HG03571 (cell line): ENCODE results near the gene MME.

ENCODE experiments used
- ATAC-seq: cut with Tn5 transposase; IDR thresholded peaks from one replicate; pipeline ENCODE4 v1.9.1; 2021; ENCODE audit not compliant: unreplicated experiment

Gene MME

DNA sequence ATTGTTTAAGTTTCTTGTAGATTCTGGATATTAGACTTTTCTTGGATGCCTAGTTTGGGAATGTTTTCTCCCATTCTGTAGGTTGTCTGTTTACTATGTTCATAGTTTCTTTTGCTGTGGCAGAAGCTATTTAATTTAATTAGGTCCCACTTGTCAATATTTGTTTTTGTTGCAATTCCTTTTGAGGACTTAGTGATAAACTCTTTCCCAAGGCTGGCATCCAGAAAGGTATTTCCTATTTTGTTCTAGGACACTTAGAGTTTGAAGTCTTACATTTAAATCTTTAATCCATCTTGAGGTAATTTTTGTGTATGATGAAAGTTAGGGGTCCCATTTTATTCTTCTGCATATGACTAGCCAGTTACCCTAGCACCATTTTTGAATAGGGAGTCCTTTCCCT lies 54.9 kb downstream of the MME start:
- ATAC-seq: no peak

DNA sequence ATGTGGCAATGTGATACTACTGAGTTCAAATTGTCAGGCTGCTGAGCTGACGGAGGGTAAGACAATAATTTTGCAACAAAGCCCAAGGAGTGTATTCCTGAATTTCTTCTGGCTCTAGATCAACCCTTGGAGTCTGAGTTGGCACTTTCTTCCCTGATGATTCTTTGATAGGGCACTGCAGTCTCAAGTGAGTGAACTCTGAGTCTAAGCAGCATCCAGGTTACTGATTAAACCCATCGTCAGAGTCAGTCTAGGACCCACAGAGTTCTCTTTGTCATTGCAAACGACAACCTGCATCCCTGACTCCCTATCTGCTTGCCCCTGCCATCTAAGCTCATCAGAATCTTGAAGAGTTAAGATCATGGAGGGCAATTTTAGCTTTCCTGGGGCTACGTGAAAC lies 58.6 kb downstream of the MME start:
- ATAC-seq: no peak

DNA sequence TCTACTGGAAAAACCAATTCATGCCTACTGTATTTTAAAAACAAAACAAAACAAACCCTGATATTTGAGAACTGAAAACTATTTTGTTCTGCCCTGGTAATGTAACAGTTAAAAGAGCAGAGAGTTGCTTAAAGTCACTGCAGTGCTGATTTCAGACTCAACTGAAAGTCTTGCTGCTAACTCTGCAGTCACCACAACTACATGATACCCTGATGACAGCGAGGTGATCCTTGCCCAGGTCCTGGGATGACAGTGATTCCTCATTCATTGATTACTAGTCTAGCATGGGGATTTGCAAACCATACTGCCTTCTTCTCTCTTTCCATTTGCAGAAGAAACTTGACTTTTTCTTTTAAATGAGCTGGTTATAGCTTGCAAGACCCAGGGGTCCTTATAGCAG lies 67.5 kb downstream of the MME start:
- no peak for ATAC-seq

DNA sequence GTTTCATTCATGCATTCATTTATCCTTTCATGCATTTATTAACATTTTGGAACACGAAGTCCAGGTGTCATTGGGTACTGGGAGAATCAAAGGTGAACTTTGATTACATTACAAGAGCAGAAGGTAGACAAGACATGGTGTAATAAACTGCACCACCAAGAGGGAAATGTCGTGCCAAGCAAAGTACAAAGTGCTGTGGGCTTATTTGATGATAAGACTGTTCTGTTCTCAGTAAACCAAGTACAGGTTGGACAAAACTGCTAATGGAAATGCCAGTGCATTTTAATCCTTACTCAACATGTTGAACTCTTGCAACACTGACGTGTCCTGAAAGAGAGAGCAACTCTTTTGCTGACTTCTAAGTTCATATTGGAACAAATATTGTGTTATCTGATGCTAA lies 69.4 kb downstream of the MME start:
- ATAC-seq: no peak

DNA sequence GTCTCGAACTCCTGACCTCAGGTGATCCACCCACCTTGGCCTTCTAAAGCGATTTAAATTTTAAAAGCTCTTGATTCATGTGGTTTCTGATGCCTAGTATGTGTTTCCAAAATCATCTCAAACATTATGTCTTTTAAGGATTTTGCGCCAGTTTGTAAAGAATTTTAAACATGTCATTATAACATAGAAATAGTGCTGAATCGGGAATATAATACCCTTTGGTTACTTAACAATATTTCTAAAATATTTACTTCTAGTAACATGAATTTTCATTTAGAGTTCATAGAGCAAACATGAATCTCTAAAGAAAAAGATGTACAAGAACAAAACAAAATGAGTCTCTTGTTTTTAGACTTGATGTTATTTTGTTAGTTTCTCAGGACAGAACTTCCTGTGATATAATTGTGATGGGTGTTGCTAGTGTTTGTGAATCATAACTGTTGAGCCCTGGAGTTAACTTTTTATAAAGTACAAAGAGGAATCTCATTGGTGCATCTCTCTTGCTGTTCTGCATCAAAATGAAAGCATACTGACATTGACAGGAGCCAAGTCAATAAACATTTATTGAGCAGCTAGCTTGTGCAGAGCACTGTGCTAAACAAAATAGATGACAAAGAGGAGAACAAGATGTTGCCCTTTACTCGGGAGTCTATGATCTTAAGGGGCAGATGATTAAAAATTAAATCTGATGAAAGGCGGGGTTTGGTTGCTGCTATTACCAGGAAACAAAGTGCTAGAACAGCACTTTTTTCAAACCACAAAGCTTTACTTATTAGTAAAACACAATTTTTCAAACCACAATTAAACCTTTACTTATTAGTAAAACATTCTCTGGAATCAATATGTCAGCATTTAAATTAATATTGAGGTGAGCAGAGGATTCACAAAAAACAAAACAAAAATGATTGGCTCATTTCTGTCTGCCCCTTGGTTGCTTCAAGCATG lies 73.4 kb downstream of the MME start:
- no peak for ATAC-seq

DNA sequence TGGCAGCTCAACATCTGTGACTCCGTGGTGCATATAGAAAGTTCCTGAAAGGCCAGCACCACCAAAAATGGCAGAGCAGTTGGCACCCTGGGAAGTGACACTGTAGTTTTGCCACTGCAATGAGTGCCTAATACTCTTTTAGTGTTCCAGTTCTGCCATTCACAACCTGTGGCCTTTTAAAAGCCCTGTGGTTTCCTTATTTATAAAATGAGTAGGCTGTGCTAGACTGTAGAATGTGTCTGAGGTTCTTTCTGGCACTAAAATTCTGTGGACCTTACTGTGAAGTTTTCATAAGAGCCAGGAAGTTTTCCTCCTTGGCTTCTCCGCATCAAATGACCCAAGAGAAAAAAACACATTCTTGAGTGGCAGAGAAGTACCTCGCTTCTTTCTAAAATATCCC lies 74.1 kb downstream of the MME start:
- ATAC-seq: no peak

DNA sequence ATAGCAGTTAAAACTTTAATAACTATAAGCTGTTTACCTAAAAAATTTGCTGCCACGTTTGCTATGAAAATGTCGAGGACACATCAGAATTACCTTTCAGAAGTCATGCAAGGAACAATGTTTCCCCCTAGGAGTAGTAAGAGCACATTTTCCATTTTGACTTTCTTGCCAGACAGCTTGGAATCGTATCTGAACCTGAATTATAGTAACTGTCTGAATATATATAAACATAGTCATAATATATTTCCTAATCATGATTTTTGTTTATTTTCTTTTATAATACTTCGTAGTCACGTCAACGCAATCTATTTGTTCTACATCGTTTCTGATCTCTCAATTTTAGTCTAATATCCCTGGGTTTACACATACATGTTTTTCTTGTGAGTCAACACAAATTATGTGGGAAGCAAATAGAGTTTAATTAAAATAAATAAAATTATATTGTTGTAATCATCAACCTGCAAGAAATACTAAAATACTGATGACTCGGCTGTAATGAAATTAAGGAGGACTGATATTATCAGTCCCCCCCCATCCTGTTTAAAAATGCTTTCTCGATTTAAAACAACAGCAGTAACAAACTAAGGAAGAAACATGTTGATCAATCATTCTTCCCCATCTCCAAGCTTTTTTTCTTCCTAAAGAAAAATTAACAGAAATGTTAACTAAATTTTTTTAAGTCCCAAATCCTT lies 78.4 kb downstream of the MME start:
- no peak for ATAC-seq

DNA sequence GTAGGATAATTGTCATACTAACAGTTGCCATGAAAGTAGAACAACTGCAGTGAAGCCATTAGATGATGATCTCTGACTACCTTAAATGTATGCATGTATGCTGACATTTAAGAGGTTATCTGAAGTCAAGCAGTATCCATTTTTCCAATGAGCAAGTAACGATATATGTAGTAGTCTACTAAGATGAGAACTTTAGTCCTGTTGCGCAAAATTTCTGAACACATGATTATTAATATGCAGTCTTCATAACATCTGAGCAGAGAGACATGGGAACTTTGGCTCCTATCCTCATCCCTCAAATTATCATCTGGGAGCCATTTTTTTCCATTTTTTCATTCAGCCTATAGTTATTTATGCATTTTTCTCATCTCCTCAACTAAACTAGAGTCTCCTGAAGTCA lies 79.2 kb downstream of the MME start:
- ATAC-seq: no peak

DNA sequence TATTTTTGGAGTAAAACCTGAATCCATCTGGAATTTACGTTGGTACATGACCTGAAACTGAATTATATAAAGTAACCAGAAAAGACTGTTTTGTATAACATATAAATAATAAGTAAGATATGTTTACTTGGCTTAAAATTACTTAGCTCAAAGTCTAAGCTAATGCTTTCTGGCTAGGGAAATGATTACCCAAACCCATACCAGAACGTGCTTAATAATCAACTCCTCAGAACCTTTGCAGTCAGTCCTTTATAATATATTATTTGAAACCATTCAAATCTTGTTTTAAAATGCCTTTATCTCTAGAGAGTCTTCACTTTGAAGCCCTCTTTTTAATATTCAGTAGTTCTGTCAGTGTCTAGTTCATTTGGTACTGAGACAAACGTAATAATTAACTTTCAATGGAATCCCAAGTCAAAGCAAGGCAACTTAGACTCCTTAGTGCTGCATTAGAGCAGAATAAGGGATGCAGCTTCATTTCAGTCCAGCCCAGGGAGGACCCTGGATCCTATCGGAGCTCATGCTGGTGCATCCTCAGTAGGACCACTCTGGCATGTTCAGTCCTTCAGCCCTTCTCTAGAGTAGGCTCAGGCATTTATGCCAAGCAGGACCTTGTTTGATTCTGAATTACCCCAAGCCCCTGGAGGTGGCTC lies 81.6 kb downstream of the MME start:
- ATAC-seq: no peak

DNA sequence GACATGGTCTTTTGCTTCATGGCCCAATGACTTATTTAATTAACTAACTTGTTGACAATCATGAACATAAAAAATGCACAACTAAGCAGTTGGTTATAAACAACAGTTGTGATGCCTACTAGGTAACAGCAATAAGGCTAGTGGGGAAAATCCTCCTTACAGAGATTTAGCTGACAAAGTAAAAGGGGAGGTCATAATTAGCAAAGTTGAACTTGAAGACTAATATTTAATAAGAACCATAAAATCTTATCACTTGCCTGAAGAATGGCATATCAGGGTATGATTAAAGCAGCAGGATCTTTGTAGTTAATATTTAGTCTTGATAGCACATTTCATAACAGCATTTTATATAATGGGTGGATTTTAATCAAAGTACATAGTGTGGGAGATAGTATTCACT lies 84.2 kb downstream of the MME start:
- no peak for ATAC-seq

DNA sequence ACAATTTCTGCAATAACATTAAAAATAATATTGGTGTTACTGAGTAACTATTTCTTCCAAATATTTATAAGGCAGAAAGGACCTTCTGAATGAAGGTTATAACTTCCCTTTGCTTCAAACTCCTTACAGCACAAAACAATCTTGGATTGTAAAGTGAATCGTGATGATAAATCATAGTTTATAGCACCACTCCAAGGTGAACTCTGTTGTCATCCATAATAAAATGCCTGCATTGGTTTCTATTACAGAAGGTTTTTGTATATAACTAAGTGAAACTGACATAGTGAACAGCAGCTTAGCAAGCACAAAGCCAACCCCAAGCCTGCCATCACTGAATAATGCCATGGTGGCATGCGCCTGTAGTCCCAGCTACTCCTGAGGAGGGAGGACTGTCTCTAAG lies 86.3 kb downstream of the MME start:
- no peak for ATAC-seq

DNA sequence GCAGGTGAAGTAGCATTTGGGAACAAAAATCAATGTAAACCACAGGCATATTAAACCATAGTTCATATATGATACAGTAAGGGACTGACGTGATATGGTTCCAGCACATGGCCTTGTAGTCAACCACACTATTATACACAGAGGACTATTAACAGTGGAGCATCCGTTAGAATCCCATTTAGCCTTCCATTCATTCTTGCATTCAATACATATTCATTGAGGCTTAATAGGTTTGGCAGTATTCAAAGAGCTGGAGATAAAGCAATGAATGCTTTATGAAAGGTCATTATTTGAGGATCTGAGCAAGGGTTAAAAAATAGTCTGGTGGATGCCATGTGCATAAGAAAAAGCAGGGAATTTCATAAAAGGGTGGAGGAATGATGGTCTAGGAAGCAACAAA lies 89.1 kb downstream of the MME start:
- no peak for ATAC-seq

DNA sequence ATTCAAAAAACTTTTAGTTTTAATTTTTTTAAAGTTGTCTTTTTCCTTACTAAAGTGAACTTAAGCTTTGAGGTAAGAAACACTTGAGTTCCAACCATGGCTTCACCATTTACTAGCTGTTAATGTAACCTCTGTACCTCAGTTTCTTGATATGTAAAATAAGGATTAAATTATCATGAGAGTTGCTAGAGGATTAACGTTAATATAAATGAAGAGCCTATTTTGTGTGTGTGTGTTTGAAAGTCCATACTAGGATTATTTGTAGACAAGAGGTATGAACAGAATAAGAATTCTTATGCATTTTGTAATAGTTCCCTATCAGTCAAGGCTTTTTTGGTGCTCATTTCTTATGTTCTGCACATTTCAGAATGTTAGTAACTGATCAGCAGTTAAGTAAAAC lies 93.7 kb downstream of the MME start:
- ATAC-seq: no peak

DNA sequence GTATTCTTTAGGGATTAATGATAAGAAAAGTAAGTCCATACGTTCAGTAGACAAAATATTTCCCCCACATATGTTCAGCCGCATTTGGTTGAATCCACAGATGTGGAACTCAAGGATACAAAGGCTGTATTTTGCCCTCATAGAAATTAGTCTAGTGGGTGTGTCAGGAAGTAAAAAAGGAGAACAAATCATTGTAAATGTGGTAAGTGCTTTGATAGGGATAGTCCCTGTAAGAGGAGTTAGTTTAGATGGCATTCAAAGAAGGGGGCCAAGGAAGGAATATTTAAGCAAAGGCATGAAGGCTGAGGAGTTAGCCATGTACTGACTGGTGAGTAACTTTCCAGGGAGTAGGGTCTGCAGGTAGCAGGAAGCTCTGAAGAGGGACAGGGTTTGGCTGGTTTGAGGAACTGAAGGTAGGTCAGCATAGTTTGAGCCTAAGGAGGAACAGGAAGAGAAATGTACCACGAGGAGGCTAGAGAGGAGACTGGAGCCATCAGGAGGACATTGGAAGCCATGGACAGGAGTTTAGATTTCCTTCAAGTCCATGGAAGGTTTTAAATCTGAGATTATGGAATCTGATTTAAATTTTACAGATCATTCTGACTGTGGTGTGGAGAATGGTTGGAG lies 98.8 kb downstream of the MME start:
- ATAC-seq: no peak

DNA sequence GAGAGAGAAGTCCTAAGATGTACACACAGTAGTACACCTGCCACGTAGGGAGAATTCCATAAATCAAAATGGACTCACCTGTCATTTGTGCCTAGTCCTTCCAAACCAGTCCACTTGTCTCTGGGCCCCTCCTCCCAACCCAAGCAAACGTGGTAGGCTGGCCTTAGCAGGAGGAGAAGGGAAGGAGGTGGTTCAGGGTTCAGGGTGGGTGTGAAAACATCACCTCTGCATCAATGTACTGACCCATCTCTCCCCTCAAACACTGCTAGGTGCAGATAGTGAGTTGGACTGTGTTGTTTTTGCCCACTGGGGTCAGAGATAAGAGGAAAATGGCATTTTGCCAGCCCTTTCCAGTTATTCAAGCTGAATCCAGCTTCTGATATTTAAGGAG lies 99.3 kb downstream of the MME start:
- no peak for ATAC-seq

DNA sequence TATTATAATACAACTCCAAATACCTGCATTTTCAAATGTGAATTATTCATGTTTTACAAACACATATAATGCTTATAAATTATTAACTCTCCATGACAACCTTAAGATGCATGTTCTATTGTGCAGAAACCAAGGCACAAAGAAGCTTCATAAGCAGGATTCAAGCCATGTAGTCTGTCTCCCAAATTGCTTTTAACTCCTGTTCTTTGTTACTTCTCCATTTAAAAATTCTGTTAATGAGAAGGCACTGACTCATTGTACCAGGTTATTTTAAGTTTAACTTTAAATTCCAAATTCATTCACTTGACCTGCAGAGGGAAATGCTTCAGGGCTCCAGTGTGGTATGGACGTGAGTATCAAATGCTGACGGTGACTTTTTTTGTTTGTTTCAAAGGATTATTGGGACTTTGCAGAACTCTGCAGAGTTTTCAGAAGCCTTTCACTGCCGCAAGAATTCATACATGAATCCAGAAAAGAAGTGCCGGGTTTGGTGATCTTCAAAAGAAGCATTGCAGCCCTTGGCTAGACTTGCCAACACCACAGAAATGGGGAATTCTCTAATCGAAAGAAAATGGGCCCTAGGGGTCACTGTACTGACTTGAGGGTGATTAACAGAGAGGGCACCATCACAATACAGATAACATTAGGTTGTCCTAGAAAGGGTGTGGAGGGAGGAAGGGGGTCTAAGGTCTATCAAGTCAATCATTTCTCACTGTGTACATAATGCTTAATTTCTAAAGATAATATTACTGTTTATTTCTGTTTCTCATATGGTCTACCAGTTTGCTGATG lies 100.0 kb downstream of the MME start:
- ATAC-seq: no peak

DNA sequence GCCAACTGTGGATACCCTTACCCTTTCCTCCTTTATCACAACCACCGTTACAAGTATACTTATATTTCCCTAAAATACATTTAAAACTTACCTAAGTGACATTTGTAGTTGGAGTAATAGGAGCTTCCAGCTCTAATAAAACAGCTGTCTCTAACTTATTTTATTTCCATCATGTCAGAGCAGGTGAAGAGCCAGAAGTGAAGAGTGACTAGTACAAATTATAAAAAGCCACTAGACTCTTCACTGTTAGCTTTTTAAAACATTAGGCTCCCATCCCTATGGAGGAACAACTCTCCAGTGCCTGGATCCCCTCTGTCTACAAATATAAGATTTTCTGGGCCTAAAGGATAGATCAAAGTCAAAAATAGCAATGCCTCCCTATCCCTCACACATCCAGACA lies 102.3 kb downstream of the MME start:
- ATAC-seq: no peak

DNA sequence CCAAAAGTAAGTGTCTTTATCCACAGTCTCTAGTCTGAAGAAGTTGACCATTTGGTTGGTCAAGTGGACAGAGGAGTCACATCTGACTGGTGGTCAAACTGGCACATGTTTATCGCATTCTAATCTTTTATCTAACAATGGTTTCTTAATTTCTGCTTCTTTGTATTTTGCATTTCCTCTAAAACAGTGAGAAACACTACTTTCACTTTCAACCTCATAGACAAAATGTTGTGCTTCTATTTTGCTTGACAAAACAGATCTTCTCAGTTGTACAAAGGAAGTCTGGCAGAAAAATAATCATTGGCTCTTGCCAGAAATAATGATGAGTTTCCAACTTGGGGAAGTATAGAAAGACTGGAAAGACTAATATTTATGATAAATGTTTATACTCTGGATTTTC lies 103.9 kb downstream of the MME start:
- no peak for ATAC-seq

DNA sequence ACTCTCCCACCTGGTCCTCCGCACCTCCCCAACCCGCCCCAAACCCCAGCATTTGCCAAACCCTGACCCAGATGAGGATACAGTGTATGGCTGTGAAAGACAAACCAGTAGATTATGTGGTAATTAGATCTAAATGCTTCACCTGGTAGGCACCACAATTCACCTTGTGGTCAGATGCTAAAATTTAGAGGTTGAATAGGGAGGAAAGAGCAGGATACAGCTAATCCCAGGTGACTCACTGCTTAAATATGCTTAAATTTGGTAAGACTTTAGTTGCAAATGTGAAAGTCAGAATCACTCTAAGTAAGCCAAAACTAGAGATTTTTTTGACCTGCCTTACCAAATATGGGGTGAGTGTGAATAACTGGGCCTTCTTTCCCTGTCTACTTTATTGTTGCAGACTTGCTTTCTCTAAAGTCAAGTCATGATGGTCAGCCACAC lies 105.5 kb downstream of the MME start:
- ATAC-seq: no peak

DNA sequence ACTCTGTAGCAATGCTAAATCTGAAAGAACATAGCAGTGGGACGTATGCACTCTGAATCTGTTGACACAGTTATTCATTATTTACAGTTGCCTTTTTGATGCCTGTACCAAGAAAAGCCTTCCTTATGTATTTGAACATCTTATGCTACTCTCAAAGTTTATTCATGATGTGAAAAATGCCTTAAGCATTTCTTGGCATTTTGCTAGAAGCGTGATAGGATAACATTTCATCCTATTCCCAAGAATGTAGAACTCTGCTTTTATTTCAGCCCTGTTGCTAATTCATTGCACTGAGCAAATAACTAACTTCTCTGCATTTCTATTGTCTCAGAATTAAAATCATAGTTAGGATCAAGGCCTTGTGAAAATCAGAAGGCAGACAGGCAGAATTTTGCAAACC lies 107.9 kb downstream of the MME start:
- ATAC-seq: no peak

DNA sequence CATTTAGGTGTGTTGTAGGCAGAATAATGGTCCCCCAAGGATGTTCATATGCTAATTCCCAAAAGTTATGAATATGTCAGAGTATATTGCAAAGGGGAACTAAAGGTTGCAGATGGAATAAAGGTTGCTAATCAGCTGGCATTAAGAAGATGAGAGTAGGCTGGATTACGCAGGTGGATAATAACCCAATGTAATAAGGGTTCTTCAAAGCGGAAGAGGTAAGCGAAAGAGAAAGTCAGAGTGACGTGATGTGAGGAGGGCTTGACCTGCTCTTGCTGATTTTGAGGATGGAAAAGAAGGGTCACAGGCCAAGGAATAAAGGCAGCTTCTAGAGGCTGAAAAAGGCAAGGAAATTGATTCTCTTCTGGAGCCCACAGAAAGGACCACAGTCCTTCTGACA lies 109.4 kb downstream of the MME start:
- no peak for ATAC-seq
